ENCODE measurements around the gene PTN. TPM values are rescaled to one million over a fixed set of nuclear protein-coding genes. Genes with fewer than 3 reads are reported as not detected.

Gene PTN
- total and polyA plus RNA-seq, 10 of the 15 experiments (the other 5 are each of a cell fraction or from before 2014, with no cell fraction given): 0.09 to 1.2 (median 0.13) TPM; not detected in 7

- H3K9me3 ChIP-seq (replicated peaks; ENCODE audit: control insufficient read depth, insufficient read depth, low read length): no peaks in the 10 kb centered on the region
- in situ Hi-C loops (cut with MboI) (no loop called here), intact Hi-C loops (cut with micrococcal nuclease; ENCODE audit: unreplicated experiment) (no loop called here)
- FAIRE-seq: no peak
- no peak for DNase-seq (ENCODE audit: low read depth, low spot score)
- H3K79me2 ChIP-seq (ENCODE audit: control insufficient read depth, insufficient read depth, low read length): no peaks in the 10 kb centered on the region
- BruUV-seq (replicated peaks): no TSS peak
- H3K4me1 ChIP-seq (ENCODE audit: control insufficient read depth, insufficient read depth, low read length): no peaks in the 10 kb centered on the region
- 0% methylated on average over 2 of the region's 2 CpGs for WGBS (ENCODE audit: insufficient coverage, insufficient replicate concordance, low lambda C conversion rate, missing lambda C conversion rate)
- H3K9ac ChIP-seq (ENCODE audit: control insufficient read depth, insufficient read depth, low read length): no peak overlapping the region
- no peak overlapping the region for H3K4me2 ChIP-seq (ENCODE audit: control insufficient read depth, insufficient read depth)
- no peak overlapping the region for H2AFZ ChIP-seq (ENCODE audit: control insufficient read depth, low read depth, low read length)
- ChIA-PET RAD21 (ENCODE audit: unreplicated experiment) (no interaction called here), POLR2A (no interaction called here), SMC1A (ENCODE audit: uncharacterized antibody, unreplicated experiment) (interaction anchor here (1.2 kb wide), 1 partner anchor 258 kb away, joined by 3 read pairs; no protein-coding TSS in a partner anchor), CTCF (interaction anchor here (0.8 to 1.3 kb wide), 2 partner anchors 12 to 179 kb away, joined by 3 read pairs; no protein-coding TSS in a partner anchor)
- H4K20me1 ChIP-seq (ENCODE audit: control insufficient read depth, insufficient read depth): no peaks in the 10 kb centered on the region
- H3K4me3 ChIP-seq: no peak overlapping the region
- H3K27ac ChIP-seq (ENCODE audit: control insufficient read depth, insufficient read depth): no peak overlapping the region
- no peak for ATAC-seq
- no peak for TF ChIP-seq MLLT1 (IDR thresholded peaks at IDR 0.05)
- TF ChIP-seq BHLHE40 (IDR thresholded peaks at IDR 0.05; ENCODE audit: borderline replicate concordance in 1 of 2, low read depth in 2 of 2, low read length in 1 of 2): no peak
- TF ChIP-seq BCL3 (IDR thresholded peaks at IDR 0.05; ENCODE audit: borderline replicate concordance, insufficient read depth, low read depth, low read length, poor library complexity, severe bottlenecking): no peak
- no peak for TF ChIP-seq CBX3 (IDR thresholded peaks at IDR 0.05; ENCODE audit: borderline replicate concordance, low read depth)
- TF ChIP-seq CTCF (IDR thresholded peaks at IDR 0.05 in 2 of 3, conservative IDR thresholded peaks at IDR 0.05 in 1 of 3; ENCODE audit: control insufficient read depth in 2 of 3, extremely low read depth in 1 of 3, insufficient read depth in 1 of 3, low read depth in 3 of 3, low read length in 3 of 3): no peak
- TF ChIP-seq ELK1 (IDR thresholded peaks at IDR 0.05; ENCODE audit: low read depth, low read length): no peak
- no peak for TF ChIP-seq EED (IDR thresholded peaks at IDR 0.05; ENCODE audit: low read depth)
- no peaks in the 10 kb centered on the region for H3K36me3 ChIP-seq (ENCODE audit: control insufficient read depth in 2 of 2, insufficient read depth in 2 of 2, low read length in 1 of 2)
- H3K27me3 ChIP-seq (replicated peaks in 1 of 2; ENCODE audit: control insufficient read depth in 2 of 2, insufficient read depth in 2 of 2, low read length in 1 of 2): no peaks in the 10 kb centered on the region
Measured at GRCh38 chr7:137325927-137326326, 17.6 kb downstream of the PTN start.
